ENCODE results near the gene SPINK2.

Gene SPINK2

DNA sequence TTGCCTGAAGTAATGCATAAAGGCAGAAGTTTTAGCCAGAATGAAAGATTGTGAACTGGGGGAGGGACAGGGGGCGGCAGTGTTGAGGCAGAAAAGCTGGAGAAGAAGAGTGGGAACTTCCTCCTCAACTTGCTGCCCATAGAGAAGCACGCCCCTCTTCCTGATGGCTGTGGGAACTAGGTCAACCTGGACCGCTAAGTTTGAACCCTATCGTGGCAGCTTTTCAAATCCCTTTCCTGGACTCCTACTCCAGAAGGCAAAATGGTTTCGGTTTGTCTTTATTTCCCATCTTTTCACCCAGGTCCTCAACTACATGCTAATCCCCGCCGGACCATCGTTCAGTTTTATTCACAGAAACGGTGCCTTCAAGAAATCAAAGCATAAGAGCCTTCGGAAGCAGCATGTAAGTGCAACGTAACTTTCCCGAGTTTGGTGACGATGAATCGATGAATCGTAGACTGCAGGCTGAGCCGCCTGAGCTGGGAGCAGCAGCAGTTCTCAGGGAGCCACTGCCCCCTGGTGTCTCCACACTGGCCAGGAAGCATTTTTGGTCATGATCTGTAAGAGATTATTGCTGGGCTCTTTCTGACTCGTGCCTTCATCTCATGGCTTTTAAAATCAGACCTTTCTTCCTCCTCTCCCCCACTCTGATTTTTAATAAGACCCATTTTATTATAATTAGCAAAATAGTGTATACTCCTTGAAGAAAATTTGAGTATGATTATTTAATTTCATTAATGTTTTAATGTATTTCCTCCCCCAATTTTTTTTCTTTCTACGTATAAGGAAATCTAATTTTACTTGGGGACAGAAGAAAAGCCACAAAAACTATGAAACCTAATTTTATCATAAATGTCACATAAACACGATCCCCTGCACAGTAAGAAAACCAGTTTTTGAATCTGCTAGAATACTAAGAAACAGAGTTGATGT lies 21.4 kb downstream of the SPINK2 start:
- peak; percentile 70 to 74 for DNase-seq (ENCODE audit: low read depth in 1 of 2, low spot score in 1 of 2)

DNA sequence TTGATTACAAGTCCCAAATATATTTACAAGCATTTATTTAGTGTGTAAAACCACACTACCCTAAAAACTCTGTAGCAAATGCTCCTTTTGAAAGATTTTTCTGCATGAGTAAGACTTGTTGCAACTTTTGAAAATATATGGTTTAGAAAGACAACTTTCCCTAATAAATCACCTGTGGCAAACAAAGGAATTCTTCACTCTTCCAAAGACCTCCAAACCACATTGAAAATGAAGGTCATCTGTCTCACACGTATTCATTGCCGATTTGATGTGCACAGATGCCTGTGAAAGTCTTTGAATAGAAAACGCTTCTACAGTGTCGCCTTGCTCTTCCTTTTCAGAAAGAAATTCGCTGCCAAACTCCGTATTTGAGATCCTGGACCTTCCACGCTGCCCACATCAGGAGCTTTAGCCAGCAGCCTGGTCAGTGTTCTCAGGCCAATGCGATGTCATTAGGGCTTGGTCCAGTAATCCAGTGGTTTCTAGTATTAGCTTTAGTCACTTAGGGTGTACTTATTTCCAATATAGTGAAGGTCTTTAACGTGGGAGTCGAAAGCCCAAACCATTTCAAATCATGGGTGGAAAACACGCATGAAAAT lies 22.2 kb downstream of the SPINK2 start:
- no peak for DNase-seq (ENCODE audit: low read depth in 1 of 2, low spot score in 1 of 2)

DNA sequence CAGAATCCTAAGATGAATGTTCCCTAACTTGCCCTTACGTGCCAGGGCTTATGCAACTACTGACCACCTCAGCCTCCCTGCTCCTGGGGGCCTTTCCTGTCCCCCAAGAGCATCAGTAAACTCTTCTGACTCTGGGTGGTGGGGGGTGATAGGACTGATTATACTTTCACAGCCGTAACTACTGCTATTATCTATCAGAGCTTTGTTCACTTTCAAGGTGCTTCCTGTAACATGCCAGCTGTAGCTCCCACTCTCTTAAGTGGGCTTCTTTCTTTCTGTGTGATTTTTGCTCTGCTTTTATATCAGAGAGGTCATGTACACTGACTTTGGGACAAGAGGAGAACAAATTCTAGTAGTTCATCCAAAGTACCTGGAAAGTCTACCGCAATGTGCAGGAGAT lies 25.3 kb downstream of the SPINK2 start:
- DNase-seq (ENCODE audit: low read depth in 1 of 2, low spot score in 1 of 2) = no peak

GRCh38 chr4:56791316-56791715 lies 30.2 kb downstream of the SPINK2 start:
- DNase-seq (ENCODE audit: low read depth in 1 of 2, low spot score in 1 of 2) = no peak

- DNase-seq (ENCODE audit: low read depth in 1 of 2, low spot score in 1 of 2) = no peak
Observed at GRCh38 chr4:56790691-56791091, 30.8 kb downstream of the SPINK2 start.

- no peak for DNase-seq (ENCODE audit: low read depth in 1 of 2, low spot score in 1 of 2)
Observed at GRCh38 chr4:56788081-56788480, 33.4 kb downstream of the SPINK2 start.

DNA sequence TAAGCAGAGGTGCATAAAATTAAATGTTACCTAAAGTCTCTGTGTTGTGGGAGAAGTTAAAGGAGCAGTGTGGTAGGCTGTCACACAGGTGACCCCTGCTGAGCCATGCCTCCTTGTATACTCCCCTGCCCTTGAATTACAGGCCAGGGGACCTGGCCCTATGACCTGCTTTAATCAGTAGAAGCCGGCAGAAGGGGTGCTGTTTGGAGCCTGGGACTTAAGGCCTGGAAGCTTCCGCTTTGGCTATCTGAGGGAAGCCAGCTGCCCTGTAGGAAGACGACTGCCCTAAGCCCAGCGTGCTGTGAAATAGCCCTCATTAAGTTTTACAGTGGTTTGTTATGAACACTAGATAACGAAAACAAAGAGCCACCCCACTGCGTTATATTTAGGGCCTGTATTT lies 34.1 kb downstream of the SPINK2 start:
- no peak for DNase-seq (ENCODE audit: low read depth in 1 of 2, low spot score in 1 of 2)

- no peak for DNase-seq (ENCODE audit: low read depth in 1 of 2, low spot score in 1 of 2)
Observed at GRCh38 chr4:56786955-56787354, 34.5 kb downstream of the SPINK2 start.

DNA sequence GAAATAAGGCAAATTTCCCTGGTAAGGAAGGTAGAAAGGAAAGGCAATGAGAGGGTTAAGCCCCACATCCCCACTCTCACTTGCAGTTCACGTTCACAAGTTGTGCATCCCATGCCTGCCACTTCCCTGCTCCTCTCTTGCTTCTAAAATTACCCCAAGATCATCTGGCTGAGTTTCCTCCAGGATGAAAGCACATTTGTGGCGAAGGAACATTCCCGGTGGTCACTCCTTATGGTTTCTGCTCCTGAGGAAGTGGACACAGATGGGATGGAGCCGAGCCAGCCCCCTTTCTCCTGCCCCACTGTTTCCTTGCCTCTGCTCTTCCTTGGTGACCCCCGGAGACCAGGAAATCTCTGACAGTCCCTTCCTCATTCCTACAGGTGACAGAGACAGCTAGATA lies 37.5 kb downstream of the SPINK2 start:
- DNase-seq (ENCODE audit: low read depth in 1 of 2, low spot score in 1 of 2) = no peak

DNA sequence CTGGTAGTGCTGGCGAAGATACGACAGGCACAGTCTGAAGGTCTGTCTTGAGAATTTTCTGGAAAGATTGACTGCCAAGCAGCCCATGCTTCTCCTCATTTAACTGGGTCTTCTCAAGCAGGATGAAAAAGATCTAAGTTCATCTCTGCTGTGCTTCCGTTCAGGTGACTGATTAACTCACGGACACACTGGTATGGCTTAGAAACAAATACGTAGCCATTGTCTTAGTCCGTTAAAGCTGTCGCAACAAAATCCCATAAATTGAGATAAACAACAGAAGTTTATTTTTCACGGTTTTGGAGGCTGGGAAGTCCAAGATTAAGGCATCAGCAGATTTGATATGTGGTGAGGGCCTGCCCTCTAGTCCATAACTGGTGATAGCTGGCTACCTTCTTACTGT lies 39.5 kb downstream of the SPINK2 start:
- DNase-seq (ENCODE audit: low read depth in 1 of 2, low spot score in 1 of 2) = no peak

- DNase-seq (ENCODE audit: low read depth in 1 of 2, low spot score in 1 of 2) = no peak
Observed at GRCh38 chr4:56773346-56773745, 48.2 kb downstream of the SPINK2 start.

DNA sequence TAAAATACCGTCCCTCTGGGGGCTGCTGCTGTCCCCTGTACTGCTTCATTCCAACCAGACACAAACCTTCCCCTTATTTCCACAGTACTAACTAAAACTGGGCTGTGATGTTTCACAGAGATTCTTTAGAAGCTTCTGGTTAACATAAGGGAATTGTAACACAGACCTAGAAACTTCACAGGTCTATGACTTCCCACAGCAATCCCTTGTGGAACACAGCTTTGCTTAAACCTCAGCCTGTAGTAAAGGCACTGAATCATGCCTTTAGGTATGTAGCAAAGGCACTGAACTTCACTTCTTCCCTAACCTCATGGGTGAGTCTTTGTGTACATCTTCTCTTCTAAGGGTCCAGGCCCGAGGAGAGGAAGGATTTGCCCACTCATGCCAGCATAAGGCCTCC lies 49.4 kb downstream of the SPINK2 start:
- no peak for DNase-seq (ENCODE audit: low read depth in 1 of 2, low spot score in 1 of 2)

DNA sequence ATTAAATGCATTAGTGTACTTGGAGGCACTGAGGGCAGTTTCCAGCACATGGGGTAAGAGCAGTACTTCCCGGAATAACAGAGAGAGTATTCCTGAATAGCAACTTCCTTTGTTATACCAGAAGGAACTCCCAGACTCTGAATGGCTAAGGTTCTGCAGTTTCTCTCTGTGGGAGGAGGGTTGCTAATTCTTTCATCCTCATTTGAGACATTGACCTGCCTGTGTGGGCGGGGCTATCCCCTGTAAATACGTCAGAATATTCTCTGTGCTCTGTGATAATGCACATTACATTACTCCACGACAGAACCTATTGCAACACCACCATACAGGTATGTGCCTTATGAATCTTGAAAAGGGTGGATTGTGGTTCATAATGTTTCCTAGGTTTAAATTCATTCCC lies 52.7 kb downstream of the SPINK2 start:
- no peak for DNase-seq (ENCODE audit: low read depth in 1 of 2, low spot score in 1 of 2)

DNA sequence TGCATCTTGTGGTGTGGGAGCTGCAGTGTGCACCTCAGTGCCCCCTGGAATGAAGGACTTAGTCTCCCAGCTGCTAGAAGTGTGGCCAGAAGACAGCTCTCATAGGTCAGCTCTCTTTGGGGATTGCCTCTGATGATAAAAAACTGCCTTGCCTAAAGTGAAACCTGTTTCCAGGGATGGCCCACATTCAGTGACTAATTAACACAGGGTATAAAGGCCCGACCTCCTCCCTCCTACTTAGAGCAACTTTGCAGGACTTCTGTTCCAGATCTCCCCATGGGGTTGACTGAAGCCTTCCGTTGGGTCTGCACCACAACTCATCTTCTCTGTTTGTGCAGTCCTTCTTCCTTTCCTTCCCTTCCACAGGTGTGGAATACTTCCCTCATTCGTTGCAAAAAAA lies 53.2 kb downstream of the SPINK2 start:
- DNase-seq (ENCODE audit: low read depth in 1 of 2, low spot score in 1 of 2) = no peak

- no peak for DNase-seq (ENCODE audit: low read depth in 1 of 2, low spot score in 1 of 2)
Observed at GRCh38 chr4:56767567-56767966, 53.9 kb downstream of the SPINK2 start.

GRCh38 chr4:56764775-56765174 lies 56.7 kb downstream of the SPINK2 start:
- DNase-seq (ENCODE audit: low read depth in 1 of 2, low spot score in 1 of 2) = no peak

DNA sequence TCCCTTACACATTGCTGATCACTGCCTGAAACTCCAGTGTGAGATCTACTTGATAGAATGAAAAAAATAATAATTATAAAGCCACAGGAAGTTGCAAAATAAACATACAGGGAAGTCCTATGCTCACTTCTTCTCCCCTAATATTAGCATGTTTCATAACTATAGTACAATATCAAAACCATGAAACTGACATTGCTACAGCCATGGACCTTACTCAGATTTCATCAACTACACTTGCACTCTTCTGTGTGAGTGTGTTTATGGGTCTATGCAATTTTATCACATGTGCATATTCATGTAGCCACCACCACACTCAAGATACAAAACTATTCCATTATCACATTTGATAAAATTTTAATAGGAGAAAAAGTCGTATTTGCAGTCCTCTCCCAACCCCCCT lies 57.3 kb downstream of the SPINK2 start:
- DNase-seq (ENCODE audit: low read depth in 1 of 2, low spot score in 1 of 2) = no peak

GRCh38 chr4:56762484-56763250 lies 58.8 kb downstream of the SPINK2 start:
- DNase-seq (ENCODE audit: low read depth in 1 of 2, low spot score in 1 of 2) = no peak

DNA sequence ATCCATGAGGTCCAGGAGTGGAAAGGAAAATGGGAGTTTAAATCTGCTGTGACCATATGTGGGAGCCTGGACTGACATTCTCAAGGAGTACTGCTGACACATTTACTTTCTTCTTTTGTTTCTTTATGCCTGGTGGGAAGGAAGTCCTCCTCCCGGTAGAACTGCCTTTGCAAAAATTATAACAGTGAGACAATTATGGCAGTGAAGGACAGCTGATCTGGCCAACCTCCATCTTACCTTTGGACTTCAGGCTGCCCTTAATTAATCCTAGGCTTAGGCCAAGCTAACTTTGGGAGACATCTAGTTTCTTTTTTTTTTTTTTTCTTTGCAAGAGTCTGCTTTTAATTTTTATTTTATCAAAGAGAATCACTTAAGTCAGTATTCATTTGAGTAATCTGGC lies 61.3 kb downstream of the SPINK2 start:
- no peak for DNase-seq (ENCODE audit: low read depth in 1 of 2, low spot score in 1 of 2)

Data from stimulated activated CD4-positive, alpha-beta T cell treated with anti-CD3 and anti-CD28 coated beads, Interleukin-15, amount 100 ng/mL, for 1 hour (primary cell).